Activated CD4-positive, alpha-beta T cell treated with anti-CD3 and anti-CD28 coated beads, Interleukin-2, amount 50 U/mL, for 48 hours (primary cell): ENCODE measurements around the gene CALHM1.

Experiments
- DNase-seq, 2 experiments: peaks; one replicate each; pipeline ENCODE4 v3.0.0-alpha.2; 2020

CALHM1 gene

DNA sequence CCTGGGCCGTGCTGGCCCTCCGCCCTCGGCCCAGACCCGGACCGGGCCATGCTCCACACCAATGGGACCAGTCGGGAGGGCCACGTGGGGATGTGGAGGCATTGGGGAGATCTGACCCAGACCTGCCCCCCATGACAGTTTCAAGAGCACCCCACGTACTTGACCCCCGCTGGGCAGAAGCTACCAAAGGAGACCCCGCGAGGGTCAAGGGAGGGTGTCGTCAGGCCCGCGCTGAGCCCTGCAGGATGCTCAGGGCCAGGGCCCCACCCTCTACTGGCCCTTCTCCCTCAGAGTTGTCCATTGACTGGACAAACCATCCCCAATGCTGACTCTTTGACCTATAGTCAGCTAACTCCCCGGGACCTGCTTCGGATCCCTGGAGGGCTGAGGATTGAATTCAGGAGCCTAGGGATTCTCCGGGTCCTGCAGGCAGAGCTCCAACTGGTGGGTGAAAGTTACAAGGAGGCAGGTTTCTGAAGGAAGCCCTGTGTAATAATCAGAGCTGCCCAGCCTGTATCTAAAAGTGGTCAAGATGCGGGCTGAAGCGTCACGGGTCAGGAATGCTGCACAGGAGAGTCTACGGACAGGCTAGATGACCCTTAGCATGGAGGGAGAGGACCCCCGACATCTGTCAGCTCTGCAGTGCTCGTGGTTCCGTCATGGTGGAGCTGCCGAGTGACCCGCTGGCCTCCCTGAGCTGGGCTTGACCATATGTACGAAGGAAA lies 6.0 kb downstream of the CALHM1 start:
- DNase-seq = no peak

GRCh38 chr10:103451831-103452505 lies 6.7 kb downstream of the CALHM1 start, which contains the start of gene CALHM2:
Gene CALHM2 (minus strand): TSS chr10:103452370. CDS start chr10:103449941, 2,429 bp downstream.
- DNase-seq = peak; percentile 70 to 77

DNA sequence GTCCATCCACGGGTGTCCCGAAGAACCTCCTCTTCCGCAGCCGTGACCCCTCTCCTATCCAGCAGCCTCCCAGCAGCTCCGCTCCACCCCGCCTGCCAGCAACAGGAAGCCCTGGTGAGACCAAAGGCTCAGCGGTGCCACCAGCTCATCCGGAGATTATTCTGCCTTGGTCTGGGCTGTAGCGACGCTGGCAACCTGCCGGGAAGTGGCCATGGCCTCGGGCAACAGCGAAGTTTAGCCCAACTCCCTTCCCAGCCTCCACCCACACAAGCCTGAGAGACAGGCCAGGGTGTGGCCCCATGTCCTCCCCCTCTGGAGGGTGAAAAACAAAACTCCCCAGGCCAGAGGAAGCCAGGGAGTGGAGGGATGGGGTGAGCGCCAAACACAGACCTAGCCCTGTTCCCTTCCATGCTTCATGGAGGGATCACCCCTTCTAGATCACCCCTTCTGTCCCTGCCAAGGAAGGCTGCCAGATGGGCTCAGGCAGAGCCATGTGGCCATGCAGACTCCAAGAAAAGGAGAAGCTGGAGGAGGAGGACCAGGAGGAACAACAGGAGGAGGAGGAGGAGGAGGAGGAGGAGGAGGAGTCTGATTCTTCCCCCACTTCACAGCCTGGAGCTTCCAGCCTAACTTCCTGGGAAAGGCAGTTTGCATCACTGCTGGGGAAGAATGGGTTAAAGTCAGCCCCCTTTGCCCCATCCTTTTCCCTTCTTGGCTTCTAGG lies 7.4 kb downstream of the CALHM1 start:
- DNase-seq = peak; percentile 49 to 63

- DNase-seq = no peak
These were observed 8.5 kb downstream of the CALHM1 start for GRCh38 chr10:103450201-103450695.

GRCh38 chr10:103449208-103450144 lies 9.2 kb downstream of the CALHM1 start:
- DNase-seq = no peak

GRCh38 chr10:103448746-103449145 lies 10.0 kb downstream of the CALHM1 start:
- no peak for DNase-seq

GRCh38 chr10:103447187-103447586 lies 11.5 kb downstream of the CALHM1 start:
- DNase-seq = no peak

- no peak for DNase-seq
These were observed 12.7 kb downstream of the CALHM1 start for GRCh38 chr10:103445767-103446567.

DNA sequence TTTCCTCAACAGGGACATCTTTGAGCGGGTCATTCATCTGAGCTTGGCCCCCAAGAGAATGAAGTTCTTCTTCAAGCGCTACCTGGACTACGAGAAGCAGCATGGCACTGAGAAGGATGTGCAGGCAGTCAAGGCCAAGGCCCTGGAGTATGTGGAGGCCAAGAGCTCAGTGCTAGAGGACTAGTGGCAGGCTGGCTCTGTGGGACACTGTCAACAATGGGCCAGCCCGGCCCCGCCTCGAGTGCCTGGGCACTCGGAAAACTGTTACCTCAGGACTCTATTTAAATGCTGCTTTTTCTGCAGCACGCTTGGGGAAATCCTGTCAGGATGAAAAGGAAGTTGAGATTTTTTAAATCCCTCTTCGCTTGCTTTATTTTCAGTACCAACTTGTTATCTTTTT lies 13.3 kb downstream of the CALHM1 start:
- DNase-seq = no peak

- DNase-seq = no peak
These were observed 14.2 kb downstream of the CALHM1 start for GRCh38 chr10:103444478-103444877.

DNA sequence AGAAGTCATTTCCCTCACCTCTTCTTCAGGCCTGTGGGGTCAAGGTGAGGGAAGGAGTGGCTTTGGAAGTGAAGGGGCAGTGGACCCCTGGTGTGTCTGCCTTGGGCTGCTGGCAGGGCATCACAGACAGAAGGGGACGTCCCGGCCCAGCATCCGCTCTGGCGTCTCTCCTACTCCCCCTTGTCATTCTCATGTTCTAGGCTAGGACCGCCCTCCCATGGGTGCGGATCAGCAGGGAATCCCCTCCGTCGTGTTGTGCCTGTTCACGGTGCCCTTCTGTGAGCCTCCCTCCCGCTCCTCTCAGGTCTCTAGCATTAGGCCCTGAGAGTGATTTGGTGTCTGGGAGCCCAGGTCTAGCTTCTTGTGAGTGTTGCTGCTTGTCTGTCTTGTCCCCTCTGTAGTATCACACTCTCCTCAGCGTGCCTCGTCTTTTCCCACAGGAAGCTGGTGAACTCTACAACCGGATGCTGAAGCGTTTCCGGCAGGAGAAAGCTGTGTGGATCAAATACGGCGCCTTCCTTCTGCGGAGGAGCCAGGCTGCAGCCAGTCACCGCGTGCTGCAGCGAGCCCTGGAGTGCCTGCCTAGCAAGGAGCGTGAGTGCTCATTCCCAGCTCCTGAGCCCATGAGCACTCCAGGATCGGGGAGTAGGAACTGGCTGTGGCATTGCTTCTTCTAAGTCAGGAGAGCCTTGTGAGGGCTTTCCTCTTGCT lies 15.1 kb downstream of the CALHM1 start:
- no peak for DNase-seq

DNA sequence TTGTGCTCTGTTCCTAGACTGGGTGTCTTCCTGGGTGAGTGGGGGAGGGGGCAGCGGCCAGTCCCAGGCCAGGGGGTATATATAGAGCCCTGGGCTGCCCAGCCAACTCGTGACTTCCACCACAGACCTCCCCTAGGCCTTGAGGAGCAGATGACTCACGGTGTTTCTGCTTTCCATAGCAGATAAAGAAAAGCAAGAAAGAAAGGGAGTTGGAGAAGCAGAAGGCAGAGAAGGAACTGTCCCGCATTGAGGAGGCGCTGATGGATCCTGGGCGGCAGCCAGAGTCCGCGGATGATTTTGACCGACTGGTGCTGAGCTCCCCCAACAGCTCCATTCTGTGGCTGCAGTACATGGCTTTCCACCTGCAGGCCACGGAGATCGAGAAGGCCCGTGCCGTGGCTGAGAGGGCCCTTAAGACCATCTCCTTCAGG lies 16.7 kb downstream of the CALHM1 start:
- no peak for DNase-seq

- DNase-seq = no peak
These were observed 17.1 kb downstream of the CALHM1 start for GRCh38 chr10:103441611-103442010.

GRCh38 chr10:103441206-103441605 lies 17.5 kb downstream of the CALHM1 start:
- no peak for DNase-seq

GRCh38 chr10:103440416-103440815 lies 18.3 kb downstream of the CALHM1 start:
- DNase-seq = no peak

GRCh38 chr10:103439776-103440175 lies 18.9 kb downstream of the CALHM1 start:
- DNase-seq = no peak

DNA sequence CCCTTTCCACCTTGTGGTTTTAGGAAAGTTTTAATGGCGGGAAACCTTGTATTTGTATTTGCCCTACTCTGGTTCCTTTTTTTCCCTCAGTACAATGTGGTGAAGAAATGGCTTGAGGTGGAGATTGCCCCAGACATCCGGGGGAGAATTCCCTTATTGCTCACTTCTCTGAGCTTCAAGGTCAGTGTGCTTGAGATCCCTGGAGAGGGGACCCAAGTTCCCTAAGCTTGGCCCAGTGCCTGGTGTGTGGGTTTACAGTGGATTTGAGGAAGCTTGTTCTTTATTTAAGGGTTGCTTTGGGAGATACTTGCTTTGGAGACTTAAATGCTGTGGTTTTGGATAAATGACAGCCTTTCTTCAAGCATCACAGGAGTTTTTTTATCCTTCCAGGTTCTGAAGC lies 24.8 kb downstream of the CALHM1 start:
- DNase-seq = no peak

GRCh38 chr10:103431902-103432301 lies 26.8 kb downstream of the CALHM1 start:
- no peak for DNase-seq

DNA sequence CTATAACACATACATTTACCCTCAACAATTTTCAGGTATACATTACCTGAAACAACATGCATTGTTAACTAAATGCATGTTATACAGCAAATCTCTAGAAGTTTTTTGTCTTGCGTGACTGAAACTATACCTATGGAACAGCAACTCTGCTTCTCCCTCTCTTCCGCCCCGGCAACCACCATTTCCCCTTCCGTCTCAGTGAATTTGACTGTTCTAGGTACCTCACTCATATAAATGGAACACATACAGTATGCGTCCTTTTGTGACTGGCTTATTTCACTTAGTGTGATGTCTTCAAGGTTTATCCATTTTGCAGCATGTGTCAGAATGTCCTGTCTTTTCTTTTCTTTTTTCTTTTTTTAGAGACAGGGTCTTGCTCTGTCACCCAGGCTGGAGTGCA lies 29.1 kb downstream of the CALHM1 start:
- no peak for DNase-seq

DNA sequence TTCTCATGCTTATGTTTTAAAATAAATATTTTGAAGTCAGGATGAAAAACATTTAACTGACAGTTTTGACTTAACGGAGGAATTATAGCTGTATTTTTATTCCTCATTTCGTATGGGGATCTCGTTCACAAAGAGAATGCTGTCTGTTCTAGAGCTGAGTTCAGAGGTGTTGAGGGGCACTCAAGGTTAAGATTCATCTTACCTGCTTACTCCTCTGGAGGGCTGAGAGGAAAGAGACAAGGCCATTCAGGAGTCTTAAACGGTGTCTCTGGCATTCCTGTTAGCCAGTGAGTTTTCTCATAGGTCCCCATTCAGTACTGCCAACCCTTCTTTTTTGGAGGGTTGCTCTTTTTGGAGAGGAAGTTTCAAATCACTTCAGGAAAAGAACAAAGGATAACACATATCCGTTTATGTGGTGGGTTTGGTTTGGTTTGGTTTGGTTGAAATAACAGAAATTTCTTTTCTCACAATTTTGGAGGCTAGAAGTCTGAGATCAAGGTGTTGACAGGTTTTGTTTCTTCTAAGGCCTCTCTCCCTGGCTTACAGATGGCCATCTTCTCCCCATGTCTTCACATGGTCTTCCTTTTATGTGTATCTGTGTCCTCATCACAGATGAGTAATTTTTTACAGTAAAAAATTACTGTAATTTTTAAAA lies 29.6 kb downstream of the CALHM1 start:
- no peak for DNase-seq
